HTR-8/SVneo (cell line): ENCODE results near the gene NT5C1B.
A peak's percentile ranks its signal among the peaks of the same experiment; 100 is the strongest.

Source experiments
- DNase-seq: peaks from one replicate; pipeline ENCODE4 v3.0.0; 2011; ENCODE audit warnings: low spot score, mixed read lengths; ENCODE audit not compliant: insufficient read length
- FAIRE-seq: peaks from 2 replicates; lab custom pipeline; 2011; peaks lifted over from hg19 to GRCh38; lab: Jason Lieb, UNC

NT5C1B gene

DNA sequence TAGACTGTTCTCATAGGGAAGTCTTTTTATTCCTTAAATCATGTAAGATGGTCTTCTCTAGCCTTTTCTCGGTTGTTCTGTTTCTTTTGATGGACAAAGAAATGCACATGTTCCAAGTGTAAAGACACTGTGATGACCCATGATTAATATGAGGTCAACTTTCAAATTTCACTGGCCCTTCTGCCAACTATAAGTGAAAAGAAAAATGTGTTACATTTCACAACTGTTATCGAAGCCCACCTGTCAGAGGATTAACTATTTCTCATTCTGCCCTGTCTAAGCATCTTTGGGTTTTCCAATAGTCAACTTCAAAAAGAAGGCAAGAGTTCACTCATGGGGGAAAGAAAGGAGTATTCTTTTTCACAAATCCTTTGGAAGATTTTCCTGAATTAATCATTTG lies 32.2 kb downstream of the NT5C1B start:
- no peak for FAIRE-seq

DNA sequence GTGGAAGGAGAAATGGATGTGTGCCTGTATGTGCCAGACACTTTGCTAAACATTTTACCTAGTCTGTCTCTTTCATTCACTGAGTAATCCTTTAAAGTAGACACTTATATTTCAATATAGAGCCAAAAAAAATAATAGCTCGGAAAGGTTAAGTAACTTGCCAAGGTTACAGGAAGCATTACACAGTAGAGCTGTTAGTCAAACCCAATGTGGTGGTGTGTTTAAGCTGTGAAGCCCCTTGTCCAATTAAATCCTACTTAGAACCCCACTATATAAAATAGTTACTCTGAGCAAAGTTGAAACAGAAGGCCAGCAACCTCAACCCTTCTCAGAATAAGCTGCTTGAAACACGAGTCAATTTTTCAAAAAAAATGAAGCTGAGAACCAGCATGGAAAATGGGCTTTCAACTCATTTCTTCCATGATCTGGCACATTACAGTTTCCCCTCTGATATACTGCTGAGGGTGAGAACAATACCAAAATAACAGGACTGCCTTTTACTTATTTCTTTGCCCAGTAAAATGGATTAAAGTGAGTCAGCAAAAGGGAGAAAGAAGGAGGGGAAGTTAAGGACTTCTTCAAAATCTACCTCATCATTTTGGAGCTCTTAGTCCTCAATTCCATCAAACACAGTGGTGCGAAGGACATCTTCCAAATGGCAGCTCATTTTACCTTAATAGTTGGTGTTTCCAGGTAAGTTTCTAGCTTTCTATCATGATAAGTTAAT lies 36.9 kb downstream of the NT5C1B start:
- FAIRE-seq, result no peak

More for the DNA sequence above, 32.2 kb downstream of the NT5C1B start:
- DNase-seq, result no peak

DNA sequence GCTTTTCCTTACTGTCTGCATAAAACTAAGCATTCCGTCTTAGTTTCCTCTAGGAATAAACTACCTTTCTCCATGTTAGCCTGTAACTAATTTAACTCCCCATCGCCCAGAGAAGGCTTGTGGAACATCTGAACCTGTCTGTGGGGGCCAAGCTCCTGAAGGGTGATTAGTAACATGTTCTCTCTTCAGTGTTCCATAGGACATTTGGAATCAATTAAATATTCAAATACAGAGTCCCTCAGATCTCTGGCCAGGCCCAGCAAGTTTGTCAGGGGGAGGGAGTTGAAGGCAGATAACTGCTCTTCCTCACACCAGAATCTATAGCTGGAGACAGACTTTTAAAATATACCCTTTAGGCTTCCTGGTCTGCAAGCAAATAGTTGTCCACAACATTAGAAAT lies 37.7 kb downstream of the NT5C1B start:
- DNase-seq, result no peak
- FAIRE-seq, result no peak

More for the DNA sequence above, 36.9 kb downstream of the NT5C1B start:
- no peak for DNase-seq

GRCh38 chr2:18551169-18551568 lies 38.2 kb downstream of the NT5C1B start:
- no peak for FAIRE-seq

GRCh38 chr2:18550433-18550832 lies 38.9 kb downstream of the NT5C1B start:
- FAIRE-seq (no peak), DNase-seq (no peak)

More at GRCh38 chr2:18551169-18551568, 38.2 kb downstream of the NT5C1B start:
- DNase-seq, result no peak

DNA sequence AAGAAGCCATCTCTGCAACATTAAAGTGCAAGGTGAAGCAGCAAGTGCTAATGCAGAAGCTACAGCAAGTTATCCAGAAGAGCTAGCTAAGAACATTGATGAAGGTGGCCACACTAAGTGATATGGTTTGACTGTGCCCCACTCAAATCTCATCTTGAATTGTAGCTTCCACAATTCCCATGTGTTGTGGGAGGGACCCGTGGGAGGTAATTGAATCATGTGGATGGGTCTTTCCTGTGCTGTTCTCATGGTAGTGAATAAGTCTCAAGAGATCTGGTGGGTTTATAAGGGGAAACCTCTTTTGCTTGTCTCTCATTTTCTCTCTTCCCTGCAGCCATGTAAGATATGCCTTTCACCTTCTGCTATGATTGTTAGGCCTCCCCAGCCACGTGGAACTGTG lies 40.3 kb downstream of the NT5C1B start:
- FAIRE-seq (no peak), DNase-seq (no peak)

- no peak for DNase-seq
- FAIRE-seq, result no peak
Measured at GRCh38 chr2:18548621-18549020, 40.7 kb downstream of the NT5C1B start.

- DNase-seq, result no peak
- no peak for FAIRE-seq
Measured at GRCh38 chr2:18546567-18546966, 42.8 kb downstream of the NT5C1B start.

DNA sequence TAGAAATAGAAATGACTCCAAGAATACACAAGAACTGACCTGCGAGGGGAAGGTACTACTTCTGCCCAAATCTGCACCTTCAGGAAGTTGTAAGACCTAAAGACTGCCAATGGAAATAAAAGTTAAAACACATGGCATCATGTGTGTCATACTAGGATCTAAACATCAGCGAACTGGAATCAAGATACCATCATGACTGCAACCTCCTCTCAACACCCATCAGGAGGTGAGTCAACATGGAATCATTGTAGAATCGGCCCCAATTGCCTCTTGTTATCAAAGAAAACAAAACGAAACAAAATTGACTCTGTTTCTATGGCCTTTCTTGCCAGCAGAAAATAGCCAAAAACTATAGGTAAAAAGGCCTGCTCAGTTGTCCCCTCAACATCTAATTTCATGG lies 44.0 kb downstream of the NT5C1B start:
- DNase-seq (no peak), FAIRE-seq (no peak)

DNA sequence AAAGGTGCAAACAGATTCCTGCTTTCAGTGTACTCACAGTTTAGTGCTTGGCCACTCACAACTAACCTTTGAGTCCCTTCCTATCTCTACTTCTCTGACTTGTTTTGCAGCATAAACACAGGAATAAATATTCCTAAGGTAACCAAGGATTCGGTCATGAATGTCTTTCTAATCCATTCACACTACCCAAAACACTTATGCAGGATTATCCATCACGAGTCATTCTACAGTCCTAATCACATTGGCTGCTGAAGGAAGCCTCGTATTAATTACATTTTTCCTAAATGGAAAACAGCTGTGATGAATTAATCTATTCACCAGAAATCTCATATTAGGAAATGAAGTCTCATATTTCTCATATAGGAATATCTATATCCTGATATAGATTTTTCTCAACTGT lies 45.2 kb downstream of the NT5C1B start:
- DNase-seq (no peak), FAIRE-seq (no peak)

GRCh38 chr2:18540872-18541271 lies 48.5 kb downstream of the NT5C1B start:
- FAIRE-seq (no peak), DNase-seq (no peak)

DNA sequence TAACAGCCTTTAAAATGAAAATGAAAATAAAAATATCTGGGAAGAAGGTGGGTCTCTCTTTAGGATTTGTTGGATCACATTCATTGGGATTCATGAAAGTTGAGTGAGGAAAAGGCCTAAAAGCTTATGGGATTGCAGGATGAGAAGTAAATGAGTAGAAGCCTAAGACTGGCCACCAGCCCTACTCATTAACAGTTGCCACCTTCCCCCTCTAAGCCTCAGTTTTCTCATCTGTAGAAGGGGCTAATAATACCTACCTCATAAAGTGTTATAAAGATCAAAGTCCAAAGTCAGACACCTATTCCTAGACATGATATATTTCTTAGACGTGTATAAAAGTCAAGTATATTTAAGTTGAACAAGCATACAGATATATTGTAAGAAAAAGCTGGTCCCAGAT lies 52.7 kb downstream of the NT5C1B start:
- DNase-seq, result no peak
- no peak for FAIRE-seq

- DNase-seq (peak; percentile 32), FAIRE-seq (peak; percentile 65)
Measured at GRCh38 chr2:18536100-18536499, 53.3 kb downstream of the NT5C1B start.

DNA sequence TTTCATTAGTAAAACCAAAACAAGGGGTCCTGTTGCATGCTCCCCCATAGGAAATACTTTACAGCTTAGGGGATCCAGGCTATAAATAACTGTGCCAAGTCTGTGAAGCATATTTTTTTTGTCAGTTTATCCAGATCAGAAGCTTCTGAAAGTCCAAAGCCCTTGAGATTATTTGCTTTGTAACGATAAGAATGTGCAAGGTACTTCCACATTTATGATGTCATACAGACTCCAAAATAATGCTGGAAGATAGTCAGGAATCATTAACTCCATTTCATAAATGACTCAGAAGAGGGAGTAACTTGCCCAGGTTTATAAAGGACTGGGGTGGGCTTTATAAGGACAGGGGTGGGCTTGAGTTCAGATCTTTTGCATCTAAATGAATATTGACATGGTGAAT lies 58.2 kb downstream of the NT5C1B start:
- DNase-seq, result no peak
- no peak for FAIRE-seq

DNA sequence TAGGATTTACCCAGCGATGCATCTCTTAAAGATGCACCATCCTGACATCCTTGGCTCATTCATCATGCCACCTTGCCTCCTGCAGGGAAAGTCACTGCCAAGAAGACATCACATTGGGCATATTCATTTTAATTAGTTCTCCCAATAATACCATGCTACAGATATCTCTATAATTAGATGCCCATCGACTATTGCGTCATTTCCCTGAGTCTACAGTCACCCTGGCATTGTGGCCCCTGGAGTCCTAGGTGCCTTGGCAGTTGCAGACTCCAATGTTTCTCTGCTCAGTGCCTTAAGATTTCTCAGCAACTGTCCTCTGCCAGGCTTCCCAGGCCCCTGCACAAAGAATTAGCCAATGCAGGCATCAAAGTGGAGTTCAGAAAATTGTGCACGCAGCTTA lies 61.5 kb downstream of the NT5C1B start:
- DNase-seq (no peak), FAIRE-seq (no peak)

DNA sequence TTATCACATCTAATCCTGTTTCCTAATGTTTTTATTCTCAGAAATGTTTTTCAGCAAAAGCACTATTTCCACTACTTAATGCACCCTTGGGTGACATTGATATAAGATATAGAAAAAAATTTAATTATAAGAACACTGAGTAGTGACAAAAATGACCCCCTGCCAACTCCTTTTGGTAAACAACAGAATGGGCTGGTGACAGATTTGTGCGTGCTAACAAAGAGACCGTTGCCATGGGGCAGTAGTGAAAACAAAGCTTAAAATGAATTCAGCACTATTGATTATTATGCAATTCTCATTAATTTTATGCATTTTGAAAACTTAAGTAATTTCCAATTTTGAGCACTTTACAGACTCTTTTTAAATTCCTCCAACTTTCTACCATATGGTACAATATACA lies 62.0 kb downstream of the NT5C1B start:
- no peak for FAIRE-seq
- no peak for DNase-seq

- DNase-seq (no peak), FAIRE-seq (no peak)
Measured at GRCh38 chr2:18526429-18526828, 62.9 kb downstream of the NT5C1B start.

- DNase-seq, result no peak
- FAIRE-seq, result no peak
Measured at GRCh38 chr2:18525852-18526251, 63.5 kb downstream of the NT5C1B start.

GRCh38 chr2:18525236-18525635 lies 64.1 kb downstream of the NT5C1B start:
- DNase-seq (no peak), FAIRE-seq (no peak)

GRCh38 chr2:18522484-18523146 lies 66.8 kb downstream of the NT5C1B start:
- FAIRE-seq, result no peak

GRCh38 chr2:18520451-18521425 lies 68.6 kb downstream of the NT5C1B start:
- no peak for FAIRE-seq
- peak; percentile 78 for DNase-seq

More at GRCh38 chr2:18522484-18523146, 66.8 kb downstream of the NT5C1B start:
- no peak for DNase-seq
